Uterus (tissue), 4 donors: ENCODE data around the gene PIPOX. TPM values are rescaled to one million over a fixed set of nuclear protein-coding genes. Genes with fewer than 3 reads are reported as not detected.

Experiments
- DNase-seq, 2 donors: peaks; one replicate each; pipeline ENCODE4 v3.0.0-alpha.2; 2019 to 2020
- H3K27ac ChIP-seq, 2 donors: fragments of 200-600 bp; sonication (generic); 1 replicate in 1 of 2; 2 replicates in 1 of 2; pipeline ENCODE4 v1.5.1; 2016 to 2018
- H3K27me3 ChIP-seq, 2 donors: fragments of 200-600 bp; sonication (generic); one replicate each; pipeline ENCODE4 v1.5.1; 2018 to 2019; ENCODE audit warnings: control low read depth in 1 of 2
- H3K36me3 ChIP-seq, 2 donors: fragments of 200-600 bp; sonication (generic); one replicate each; pipeline ENCODE4 v1.5.1; 2019; ENCODE audit warnings: control low read depth in 1 of 2
- H3K4me1 ChIP-seq, 2 donors: fragments of 200-600 bp; sonication (generic); one replicate each; pipeline ENCODE4 v1.5.1; 2018 to 2019; ENCODE audit warnings: control low read depth in 1 of 2
- H3K4me3 ChIP-seq, 2 donors: fragments of 200-600 bp; sonication (generic); 1 replicate in 1 of 2; 2 replicates in 1 of 2; pipeline ENCODE4 v1.5.1; 2018 to 2019; ENCODE audit warnings: mild to moderate bottlenecking in 1 of 2
- H3K9me3 ChIP-seq, 2 donors: fragments of 200-600 bp; sonication (generic); one replicate each; pipeline ENCODE4 v1.5.1; 2019; ENCODE audit warnings: control low read depth in 1 of 2
- CTCF ChIP-seq, 4 experiments: fragments of 200-600 bp in 2 of 4; fragments of 450-650 bp in 2 of 4; sonication (generic) in 2 of 4; IDR thresholded peaks; one replicate each; pipeline ENCODE4 v1.5.1; 2016 to 2019; ENCODE audit warnings: antibody characterized with exemption in 4 of 4, mild to moderate bottlenecking in 2 of 4, moderate library complexity in 1 of 4
- POLR2A ChIP-seq, 2 donors: fragments of 450-650 bp; IDR thresholded peaks; one replicate each; pipeline ENCODE4 v1.6.1; 2016; ENCODE audit warnings: antibody characterized with exemption in 2 of 2, mild to moderate bottlenecking in 1 of 2, moderate library complexity in 1 of 2
- intact Hi-C: fragments of 100-400 bp; cut with DNase I; formaldehyde crosslinking; loops from one replicate; pipeline ENCODE4 v1.15.1; 2023; ENCODE audit warnings: low total_unique reads
- total RNA-seq, 4 donors: library from RNA; depleted of rRNA in 3 of 4; stranded (reverse); fragments of >200 nt in 3 of 4; gene quantifications; one replicate each; pipeline versions ENCODE4 v1.1.0 to v1.2.4, GENCODE V29; 2014 to 2023
- donor health status: DM: yes; HTN: yes; CAD: no.

The PIPOX gene
- total RNA-seq, 4 donors from 2014 or later = 0.59 to 7.4 (median 2.9) TPM

DNA sequence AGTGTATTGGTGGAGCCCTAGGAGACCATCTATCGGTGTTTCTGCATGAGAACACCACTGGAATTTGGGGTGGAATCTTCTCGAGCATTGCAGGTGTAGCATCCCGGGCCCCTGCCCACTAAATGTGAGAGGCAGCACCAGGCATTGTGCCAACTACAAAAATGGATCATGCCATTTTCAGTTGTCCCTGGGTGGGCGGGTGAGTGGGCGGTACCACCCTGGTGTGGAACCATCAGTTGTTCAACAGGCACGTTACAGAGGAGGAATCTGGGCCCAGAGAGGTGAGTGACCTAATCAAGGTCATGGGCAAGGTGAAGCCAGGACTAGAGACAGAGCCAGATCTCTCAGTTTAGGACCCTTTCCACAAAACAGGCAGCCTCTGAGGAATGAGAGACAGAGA lies 8.8 kb downstream of the PIPOX start:
- Histone ChIP-seq H3K27me3 (no peaks in the 10 kb centered on the region), H3K36me3 (no peaks in the 10 kb centered on the region), H3K4me1 (no peaks in the 10 kb centered on the region), H3K27ac (no peak overlapping the region), H3K4me3 (no peak overlapping the region), H3K9me3 (no peaks in the 10 kb centered on the region)
- intact Hi-C loops = no loop called here
- DNase-seq = no peak
- no peak for TF ChIP-seq CTCF (IDR thresholded peaks at IDR 0.05)
- TF ChIP-seq POLR2A (IDR thresholded peaks at IDR 0.05) = no peak

DNA sequence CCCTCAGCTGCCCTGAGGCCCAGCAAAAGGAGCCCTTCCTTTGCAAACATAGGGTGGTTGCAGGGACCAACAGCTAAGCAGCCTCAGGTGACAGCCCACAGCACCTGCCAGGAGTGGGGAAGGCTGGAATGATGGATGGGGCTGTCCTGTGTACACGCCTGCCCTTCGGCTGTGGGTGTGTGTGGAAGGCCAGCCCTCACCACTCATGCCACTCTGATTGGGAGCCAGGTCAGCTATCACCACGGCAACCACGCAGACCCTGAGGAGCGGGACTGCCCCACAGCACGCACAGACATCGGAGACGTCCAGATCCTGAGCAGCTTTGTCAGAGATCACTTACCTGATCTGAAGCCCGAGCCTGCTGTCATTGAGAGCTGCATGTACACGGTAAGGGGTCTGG lies 11.9 kb downstream of the PIPOX start:
- TF ChIP-seq CTCF (IDR thresholded peaks at IDR 0.05) (no peak), POLR2A (IDR thresholded peaks at IDR 0.05) (no peak)
- Histone ChIP-seq H3K4me1 (no peaks in the 10 kb centered on the region), H3K27ac (no peak overlapping the region), H3K27me3 (no peaks in the 10 kb centered on the region), H3K9me3 (no peaks in the 10 kb centered on the region), H3K4me3 (no peak overlapping the region), H3K36me3 (no peaks in the 10 kb centered on the region)
- intact Hi-C loops = no loop called here
- DNase-seq = no peak

DNA sequence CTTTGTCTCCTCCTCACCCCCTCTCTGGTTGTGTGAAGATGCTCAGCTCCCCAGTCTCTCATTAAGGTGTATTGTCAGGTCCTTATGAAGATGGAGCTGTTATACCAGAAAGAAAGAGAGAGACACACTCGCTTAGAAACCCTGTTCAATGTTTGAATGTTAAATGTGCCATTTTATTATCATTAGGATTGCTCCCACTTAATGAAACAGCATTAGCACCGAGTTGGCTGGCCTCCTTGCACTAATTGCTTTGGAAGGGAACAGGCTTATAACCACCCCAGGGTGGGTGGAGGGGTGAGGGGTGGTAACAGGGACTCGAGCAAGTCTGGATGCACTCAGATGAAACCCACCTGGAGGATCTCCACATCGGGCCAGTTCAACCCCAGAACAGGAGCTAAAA lies 14.4 kb downstream of the PIPOX start:
- no peak for TF ChIP-seq CTCF (IDR thresholded peaks at IDR 0.05)
- Histone ChIP-seq H3K27ac (no peak overlapping the region), H3K27me3 (no peaks in the 10 kb centered on the region), H3K4me1 (no peaks in the 10 kb centered on the region), H3K4me3 (no peak overlapping the region), H3K36me3 (no peaks in the 10 kb centered on the region), H3K9me3 (no peaks in the 10 kb centered on the region)
- intact Hi-C loops = no loop called here
- DNase-seq = no peak

GRCh38 chr17:29058391-29058790 lies 15.4 kb downstream of the PIPOX start:
- H3K27me3 ChIP-seq = no peaks in the 10 kb centered on the region
- H3K9me3 ChIP-seq = no peaks in the 10 kb centered on the region
- no peaks in the 10 kb centered on the region for H3K4me1 ChIP-seq
- no peak for DNase-seq
- no peak for TF ChIP-seq CTCF (IDR thresholded peaks at IDR 0.05)
- TF ChIP-seq POLR2A (IDR thresholded peaks at IDR 0.05) = no peak
- H3K36me3 ChIP-seq = no peaks in the 10 kb centered on the region
- intact Hi-C loops = no loop called here
- H3K4me3 ChIP-seq = no peak overlapping the region
- no peak overlapping the region for H3K27ac ChIP-seq

GRCh38 chr17:29059281-29059680 lies 16.3 kb downstream of the PIPOX start:
- H3K27ac ChIP-seq = no peak overlapping the region
- H3K4me3 ChIP-seq = no peak overlapping the region
- DNase-seq = no peak
- no peaks in the 10 kb centered on the region for H3K36me3 ChIP-seq
- TF ChIP-seq CTCF (IDR thresholded peaks at IDR 0.05) (no peak), POLR2A (IDR thresholded peaks at IDR 0.05) (no peak)
- intact Hi-C loops = no loop called here
- no peaks in the 10 kb centered on the region for H3K4me1 ChIP-seq
- H3K9me3 ChIP-seq = no peaks in the 10 kb centered on the region
- no peaks in the 10 kb centered on the region for H3K27me3 ChIP-seq
